ENCODE results near the gene IGFL2. TPM values are rescaled to one million over a fixed set of nuclear protein-coding genes. Genes with fewer than 3 reads are reported as not detected.
A peak's percentile ranks its signal among the peaks of the same experiment; 100 is the strongest.

IGFL2 gene
- polyA plus RNA-seq, 1 of the 3 experiments (the other 2 are of a cell fraction), result 0.23 TPM

- 9% methylated on average over 11 of the region's 11 CpGs for WGBS (ENCODE audit: low lambda C conversion rate)
- Histone ChIP-seq H3K36me3 (replicated peaks in 1 of 2; ENCODE audit: control insufficient read depth in 1 of 2, insufficient read depth in 2 of 2, low read length in 1 of 2) (no peaks in the 10 kb centered on the region), H2AFZ (ENCODE audit: low read depth) (no peak overlapping the region), H3K27ac (ENCODE audit: low read depth in 2 of 2, low read length in 1 of 2) (no peak overlapping the region), H3K4me3 (ENCODE audit: low read depth in 2 of 2, low read length in 1 of 2) (no peak overlapping the region), H3K9me3 (no peaks in the 10 kb centered on the region), H3K4me2 (peak overlapping the region; percentile 48), H3F3A (replicated peaks; ENCODE audit: insufficient read depth) (peaks cover 7% of the 10 kb centered on the region), H3K27me3 (ENCODE audit: insufficient read depth) (no peaks in the 10 kb centered on the region; the same call in 1 of the 2 replicates), H3K9ac (no peak overlapping the region), H3K79me2 (ENCODE audit: insufficient read depth) (no peaks in the 10 kb centered on the region), H4K20me1 (ENCODE audit: insufficient read depth) (no peaks in the 10 kb centered on the region), H3K9me2 (no peaks in the 10 kb centered on the region), H3K4me1 (ENCODE audit: control insufficient read depth in 1 of 2, insufficient read depth in 2 of 2, low read depth in 1 of 2, low read length in 1 of 2) (no peaks in the 10 kb centered on the region)
- ChIA-PET POLR2A (no interaction called here), CTCF (interaction anchor here (0.6 to 3.0 kb wide), 5 partner anchors 70 to 164 kb away, joined by 3 to 16 read pairs (median 4); no protein-coding TSS in a partner anchor)
- no peak for DNase-seq
- no peak for TF ChIP-seq NRF1 (IDR thresholded peaks at IDR 0.05; ENCODE audit: low read depth, low read length)
- peak; percentile 43; the same call in 1 of the 2 replicates for TF ChIP-seq TCF12 (IDR thresholded peaks at IDR 0.05)
- TF ChIP-seq TEAD4 (IDR thresholded peaks at IDR 0.05; ENCODE audit: borderline replicate concordance, insufficient read depth), result no peak
- TF ChIP-seq FOSL2 (IDR thresholded peaks at IDR 0.05; ENCODE audit: borderline replicate concordance, low read depth), result peak; percentile 47; the same call in 1 of the 2 replicates
- TF ChIP-seq FOXJ3 (CRISPR knock-in tag; IDR thresholded peaks at IDR 0.05), result no peak
- TF ChIP-seq RAD21 (IDR thresholded peaks at IDR 0.05; ENCODE audit: low read length), result no peak
- TF ChIP-seq JUND (IDR thresholded peaks at IDR 0.05), result peak; percentile 56
- TF ChIP-seq PBX3 (IDR thresholded peaks at IDR 0.05), result peak; percentile 47; the same call in 1 of the 2 replicates
- TF ChIP-seq ELF1 (IDR thresholded peaks at IDR 0.05), result no peak
Observed at GRCh38 chr19:46192992-46193650, 45.1 kb downstream of the IGFL2 start.

GRCh38 chr19:46193678-46194077, 45.6 kb downstream of the IGFL2 start:
- DNase-seq, result no peak
- no peak overlapping the region for H3K9ac ChIP-seq
- H3F3A ChIP-seq (replicated peaks; ENCODE audit: insufficient read depth), result peaks cover 9% of the 10 kb centered on the region
- H3K9me3 ChIP-seq, result no peaks in the 10 kb centered on the region
- POLR2A ChIA-PET, result no interaction called here
- 0 out of 4 replicates have a peak, but pooled peaks cover 0 to 2% of the 10 kb centered on the region in 2 experiments for H3K4me1 ChIP-seq (ENCODE audit: control insufficient read depth in 1 of 2, insufficient read depth in 2 of 2, low read depth in 1 of 2, low read length in 1 of 2)
- TF ChIP-seq RAD21 (IDR thresholded peaks at IDR 0.05; ENCODE audit: low read length), result no peak
- peak; percentile 60; the same call in 1 of the 2 replicates for TF ChIP-seq REST (IDR thresholded peaks at IDR 0.05; ENCODE audit: low read depth, low read length)
- no peak for TF ChIP-seq ELF1 (IDR thresholded peaks at IDR 0.05)
- WGBS (ENCODE audit: low lambda C conversion rate), result 35% methylated on average over 4 of the region's 4 CpGs
- H4K20me1 ChIP-seq (ENCODE audit: insufficient read depth), result no peaks in the 10 kb centered on the region
- H3K79me2 ChIP-seq (ENCODE audit: insufficient read depth), result no peaks in the 10 kb centered on the region
- no peaks in the 10 kb centered on the region for H3K36me3 ChIP-seq (replicated peaks in 1 of 2; ENCODE audit: control insufficient read depth in 1 of 2, insufficient read depth in 2 of 2, low read length in 1 of 2)
- H3K9me2 ChIP-seq, result no peaks in the 10 kb centered on the region
- CTCF ChIA-PET, result interaction anchor here (0.6 to 3.0 kb wide), 5 partner anchors 71 to 165 kb away, joined by 3 to 16 read pairs (median 4); no protein-coding TSS in a partner anchor
- H2AFZ ChIP-seq (ENCODE audit: low read depth), result no peak overlapping the region
- no peaks in the 10 kb centered on the region; the same call in 1 of the 2 replicates for H3K27me3 ChIP-seq (ENCODE audit: insufficient read depth)
- no peak overlapping the region for H3K27ac ChIP-seq (ENCODE audit: low read depth in 2 of 2, low read length in 1 of 2)
- peak overlapping the region; percentile 48 for H3K4me2 ChIP-seq
- H3K4me3 ChIP-seq (ENCODE audit: low read depth in 2 of 2, low read length in 1 of 2), result no peak overlapping the region
